ENCODE results near the gene ZNF304. TPM values are rescaled to one million over a fixed set of nuclear protein-coding genes. Genes with fewer than 3 reads are reported as not detected.

Gene ZNF304
- total RNA-seq, 4 donors from 2014 or later, result 4.1 to 25.0 (median 8.3) TPM

DNA sequence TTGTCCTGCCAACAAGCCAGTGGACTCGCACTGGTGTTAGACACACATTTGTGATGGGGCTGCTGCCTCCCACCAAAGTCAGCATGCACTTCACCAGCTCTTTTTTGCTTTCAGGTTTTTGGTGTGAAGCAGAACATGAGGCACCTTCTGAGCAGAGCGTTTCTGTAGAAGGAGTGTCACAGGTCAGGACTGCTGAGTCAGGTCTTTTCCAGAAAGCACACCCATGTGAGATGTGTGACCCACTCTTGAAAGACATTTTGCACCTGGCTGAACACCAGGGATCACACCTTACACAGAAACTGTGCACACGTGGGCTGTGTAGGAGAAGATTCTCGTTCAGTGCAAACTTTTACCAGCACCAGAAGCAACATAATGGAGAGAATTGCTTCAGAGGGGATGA, 4.8 kb downstream of the ZNF304 start:
- H3K36me3 ChIP-seq, result no peaks in the 10 kb centered on the region
- DNase-seq, result no peak
- H3K27me3 ChIP-seq, result no peaks in the 10 kb centered on the region
- intact Hi-C loops (cut with DNase I; ENCODE audit: low total_unique reads), result no loop called here
- H3K9me3 ChIP-seq, result peaks cover 0 to 81% of the 10 kb centered on the region in 2 donors
- no peak overlapping the region for H3K27ac ChIP-seq
- peaks cover 0 to 4% of the 10 kb centered on the region in 2 donors for H3K4me1 ChIP-seq
- TF ChIP-seq, protein P1, sequence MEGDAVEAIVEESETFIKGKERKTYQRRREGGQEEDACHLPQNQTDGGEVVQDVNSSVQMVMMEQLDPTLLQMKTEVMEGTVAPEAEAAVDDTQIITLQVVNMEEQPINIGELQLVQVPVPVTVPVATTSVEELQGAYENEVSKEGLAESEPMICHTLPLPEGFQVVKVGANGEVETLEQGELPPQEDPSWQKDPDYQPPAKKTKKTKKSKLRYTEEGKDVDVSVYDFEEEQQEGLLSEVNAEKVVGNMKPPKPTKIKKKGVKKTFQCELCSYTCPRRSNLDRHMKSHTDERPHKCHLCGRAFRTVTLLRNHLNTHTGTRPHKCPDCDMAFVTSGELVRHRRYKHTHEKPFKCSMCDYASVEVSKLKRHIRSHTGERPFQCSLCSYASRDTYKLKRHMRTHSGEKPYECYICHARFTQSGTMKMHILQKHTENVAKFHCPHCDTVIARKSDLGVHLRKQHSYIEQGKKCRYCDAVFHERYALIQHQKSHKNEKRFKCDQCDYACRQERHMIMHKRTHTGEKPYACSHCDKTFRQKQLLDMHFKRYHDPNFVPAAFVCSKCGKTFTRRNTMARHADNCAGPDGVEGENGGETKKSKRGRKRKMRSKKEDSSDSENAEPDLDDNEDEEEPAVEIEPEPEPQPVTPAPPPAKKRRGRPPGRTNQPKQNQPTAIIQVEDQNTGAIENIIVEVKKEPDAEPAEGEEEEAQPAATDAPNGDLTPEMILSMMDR (IDR thresholded peaks at IDR 0.05), result no peak
- TF ChIP-seq POLR2A (IDR thresholded peaks at IDR 0.05), result no peak
- no peak overlapping the region for H3K4me3 ChIP-seq

DNA sequence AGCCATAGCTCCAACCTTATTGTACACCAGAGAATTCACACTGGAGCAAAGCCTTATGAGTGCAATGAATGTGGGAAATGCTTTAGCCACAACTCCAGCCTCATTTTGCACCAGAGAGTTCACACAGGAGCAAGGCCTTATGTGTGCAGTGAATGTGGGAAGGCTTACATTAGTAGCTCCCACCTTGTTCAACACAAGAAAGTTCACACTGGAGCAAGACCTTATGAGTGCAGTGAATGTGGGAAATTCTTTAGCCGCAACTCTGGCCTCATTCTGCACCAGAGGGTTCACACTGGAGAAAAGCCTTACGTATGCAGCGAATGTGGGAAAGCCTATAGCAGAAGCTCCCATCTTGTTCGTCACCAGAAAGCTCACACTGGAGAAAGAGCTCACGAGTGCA, 6.3 kb downstream of the ZNF304 start:
- Histone ChIP-seq H3K9me3 (peaks cover 0 to 77% of the 10 kb centered on the region in 2 donors), H3K4me3 (no peak overlapping the region), H3K27me3 (no peaks in the 10 kb centered on the region), H3K27ac (no peak overlapping the region), H3K4me1 (no peaks in the 10 kb centered on the region), H3K36me3 (no peaks in the 10 kb centered on the region)
- intact Hi-C loops (cut with DNase I; ENCODE audit: low total_unique reads), result no loop called here
- no peak for DNase-seq
- TF ChIP-seq, protein P1 (IDR thresholded peaks at IDR 0.05), result no peak
- TF ChIP-seq POLR2A (IDR thresholded peaks at IDR 0.05), result no peak

DNA sequence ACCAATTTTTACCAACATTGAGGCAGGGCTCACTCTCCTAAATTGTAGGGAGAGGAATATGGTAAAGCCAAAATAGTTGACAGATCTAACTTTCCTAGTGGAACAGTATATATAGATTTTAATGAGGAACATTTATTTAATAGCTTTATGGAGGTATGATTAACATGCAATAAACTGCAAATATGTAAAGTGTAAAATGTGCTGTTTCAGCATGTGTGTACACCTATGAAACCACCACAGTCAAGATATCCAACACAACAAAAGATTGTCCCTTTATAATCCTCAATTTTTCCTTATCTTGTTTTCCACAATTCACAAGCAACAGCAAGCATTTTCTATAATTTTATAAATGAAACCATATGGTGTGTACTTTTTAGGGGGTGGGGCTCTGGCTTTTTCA, 8.2 kb downstream of the ZNF304 start:
- Histone ChIP-seq H3K4me3 (no peak overlapping the region), H3K4me1 (no peaks in the 10 kb centered on the region), H3K27me3 (no peaks in the 10 kb centered on the region), H3K9me3 (peaks cover 0 to 60% of the 10 kb centered on the region in 2 donors), H3K27ac (no peak overlapping the region), H3K36me3 (no peaks in the 10 kb centered on the region)
- TF ChIP-seq, protein P1 (IDR thresholded peaks at IDR 0.05), result no peak
- no peak for TF ChIP-seq POLR2A (IDR thresholded peaks at IDR 0.05)
- DNase-seq, result no peak
- intact Hi-C loops (cut with DNase I; ENCODE audit: low total_unique reads), result no loop called here

DNA sequence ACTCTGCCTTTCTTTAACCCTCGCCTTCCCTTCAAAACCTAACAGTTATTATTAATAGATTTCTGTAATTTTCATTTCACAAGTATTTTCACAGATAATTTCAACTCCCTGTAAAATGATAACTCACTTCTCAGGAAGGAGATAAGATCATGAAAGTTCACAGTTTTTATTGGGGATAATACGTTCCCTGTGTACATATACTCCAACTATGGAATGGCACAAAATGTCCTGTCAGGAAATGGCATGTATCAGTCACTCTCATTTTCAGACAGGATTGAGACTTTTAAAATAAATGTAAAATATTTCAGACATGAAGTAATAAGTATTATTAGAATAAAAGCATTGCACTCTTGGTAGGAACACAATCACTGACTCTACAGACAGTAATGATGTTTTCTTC, 11.3 kb downstream of the ZNF304 start:
- intact Hi-C loops (cut with DNase I; ENCODE audit: low total_unique reads), result no loop called here
- no peak overlapping the region for H3K4me3 ChIP-seq
- TF ChIP-seq POLR2A (IDR thresholded peaks at IDR 0.05), result no peak
- TF ChIP-seq, protein P1 (IDR thresholded peaks at IDR 0.05), result no peak
- H3K36me3 ChIP-seq, result no peaks in the 10 kb centered on the region
- H3K27ac ChIP-seq, result peak overlapping the region; percentile 81 to 97
- H3K27me3 ChIP-seq, result no peaks in the 10 kb centered on the region
- no peak for DNase-seq
- peaks cover 0 to 42% of the 10 kb centered on the region in 2 donors for H3K9me3 ChIP-seq
- no peaks in the 10 kb centered on the region for H3K4me1 ChIP-seq

DNA sequence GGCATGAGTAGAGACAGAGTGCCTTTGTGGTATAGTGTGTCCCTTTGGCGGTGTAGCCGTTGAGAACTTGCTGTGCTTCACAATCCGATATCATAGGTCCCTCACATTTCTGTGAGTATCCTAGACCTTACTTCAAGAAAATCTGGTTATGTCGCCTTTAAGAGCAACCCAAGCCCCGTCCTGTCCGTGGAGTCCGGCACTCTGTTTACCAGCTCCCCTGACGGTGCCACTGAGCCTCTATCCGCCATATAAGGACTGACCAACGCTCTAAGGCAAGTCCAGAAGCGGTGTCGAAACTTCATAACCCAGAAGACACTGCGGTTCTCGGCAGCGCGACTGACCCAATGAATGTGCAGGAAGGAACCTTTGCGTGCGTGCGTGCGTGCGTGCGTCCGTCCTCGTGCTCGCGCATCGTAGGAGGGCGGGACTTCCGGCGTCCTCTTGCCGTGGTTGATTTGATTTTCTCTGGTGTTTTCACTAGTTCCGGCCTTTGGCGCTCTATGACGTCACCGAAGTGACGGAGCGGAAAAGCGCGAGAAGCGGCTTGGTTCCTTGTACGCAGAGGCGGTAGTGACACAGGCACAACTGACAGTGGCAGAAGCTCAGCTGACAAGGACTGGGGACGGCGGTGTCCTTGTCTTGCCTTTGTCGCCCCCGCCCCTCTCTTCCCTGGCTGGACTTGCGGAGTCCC, 12.1 kb downstream of the ZNF304 start, which contains the start of the genes TRAPPC2B and ZNF547:
Gene TRAPPC2B, plus strand, starts transcription at position 555 of the 691 bp plus-strand sequence. CDS start 1,283 bp downstream, outside the sequence.
Gene ZNF547, plus strand, starts transcription at position 555 of the 691 bp plus-strand sequence. CDS start 5,005 bp downstream, outside the sequence.
- H3K27ac ChIP-seq, result peak within 1 kb of the TSS; percentile 81 to 97
- peak; percentile 97 to 99 for DNase-seq
- TF ChIP-seq POLR2A (IDR thresholded peaks at IDR 0.05), result peak in 1 of 2 donors; percentile 52
- TF ChIP-seq, protein P1 (IDR thresholded peaks at IDR 0.05), result peak in 1 of 4 experiments; percentile 16
- intact Hi-C loops (cut with DNase I; ENCODE audit: low total_unique reads), result no loop called here
- no peaks in the 10 kb centered on the region for H3K27me3 ChIP-seq
- peaks cover 0 to 35% of the 10 kb centered on the region in 2 donors for H3K9me3 ChIP-seq
- peak within 1 kb of the TSS; percentile 59 to 78 for H3K4me3 ChIP-seq
- H3K4me1 ChIP-seq, result no peaks in the 10 kb centered on the region
- no peaks in the 10 kb centered on the region for H3K36me3 ChIP-seq
